Amniotic stem cell (primary cell): ENCODE measurements around the gene PCF11.

Source experiments
- DNase-seq: peaks from one replicate; lab custom pipeline; 2025; lab: John Stamatoyannopoulos, UW

The PCF11 gene

GRCh38 chr11:83156144-83156995 lies 561 bp upstream of the PCF11 start:
- DNase-seq = peak; percentile 99

GRCh38 chr11:83157594-83158356 lies 844 bp downstream of the PCF11 start:
- DNase-seq = peak; percentile 7

GRCh38 chr11:83158357-83158786 lies 1.4 kb downstream of the PCF11 start:
- DNase-seq = no peak

GRCh38 chr11:83158965-83159901 lies 2.3 kb downstream of the PCF11 start:
- no peak for DNase-seq

- peak; percentile 11 for DNase-seq
Observed at GRCh38 chr11:83159902-83160865, 3.3 kb downstream of the PCF11 start.

- DNase-seq = no peak
Observed at GRCh38 chr11:83161610-83162199, 4.8 kb downstream of the PCF11 start.

- DNase-seq = no peak
Observed at GRCh38 chr11:83162377-83162776, 5.4 kb downstream of the PCF11 start.

- no peak for DNase-seq
Observed at GRCh38 chr11:83166193-83166866, 9.4 kb downstream of the PCF11 start.

GRCh38 chr11:83168756-83169155 lies 11.8 kb downstream of the PCF11 start:
- no peak for DNase-seq

GRCh38 chr11:83170865-83171264 lies 13.9 kb downstream of the PCF11 start:
- no peak for DNase-seq

GRCh38 chr11:83172551-83172950 lies 15.6 kb downstream of the PCF11 start:
- DNase-seq = no peak

GRCh38 chr11:83174008-83174407 lies 17.1 kb downstream of the PCF11 start:
- DNase-seq = no peak

GRCh38 chr11:83175815-83176214 lies 18.9 kb downstream of the PCF11 start:
- no peak for DNase-seq

- DNase-seq = no peak
Observed at GRCh38 chr11:83181815-83182214, 24.9 kb downstream of the PCF11 start.

- DNase-seq = no peak
Observed at GRCh38 chr11:83185767-83186166, 28.8 kb downstream of the PCF11 start.

- no peak for DNase-seq
Observed at GRCh38 chr11:83187465-83187864, 30.5 kb downstream of the PCF11 start.

- no peak for DNase-seq
Observed at GRCh38 chr11:83191491-83191890, 34.6 kb downstream of the PCF11 start.

GRCh38 chr11:83191986-83192385 lies 35.1 kb downstream of the PCF11 start:
- DNase-seq = no peak

- DNase-seq = no peak
Observed at GRCh38 chr11:83192606-83193245, 35.8 kb downstream of the PCF11 start.
